HL-60/S4 treated with retinoic acid at 250 ng/mL for 4 days and 3 days (cell line): Measurements from ENCODE around the gene CTRB2.

ENCODE experiments used
- in situ Hi-C: fragments of 300-500 bp; cut with MboI; formaldehyde crosslinking; loops from 2 replicates; pipeline ENCODE4 v1.7.0; 2022; ENCODE audit warnings: low sequenced_read_pairs

CTRB2 gene

GRCh38 chr16:75188832-75189477 is 18.0 kb downstream of the CTRB2 start:
- in situ Hi-C loops: no loop called here

- in situ Hi-C loops: no loop called here
These were observed 25.3 kb downstream of the CTRB2 start for GRCh38 chr16:75181630-75182029.

GRCh38 chr16:75179208-75179607 is 27.8 kb downstream of the CTRB2 start:
- in situ Hi-C loops: no loop called here

- in situ Hi-C loops: no loop called here
These were observed 30.0 kb downstream of the CTRB2 start for GRCh38 chr16:75176926-75177325.

GRCh38 chr16:75175074-75175473 is 31.9 kb downstream of the CTRB2 start:
- in situ Hi-C loops: no loop called here

GRCh38 chr16:75172578-75172977 is 34.4 kb downstream of the CTRB2 start:
- in situ Hi-C loops: no loop called here

GRCh38 chr16:75169899-75170405 is 37.0 kb downstream of the CTRB2 start:
- in situ Hi-C loops: no loop called here

GRCh38 chr16:75160386-75160785 is 46.6 kb downstream of the CTRB2 start:
- in situ Hi-C loops: no loop called here
